ENCODE data around the gene GDPGP1. TPM values are rescaled to one million over a fixed set of nuclear protein-coding genes. Genes with fewer than 3 reads are reported as not detected.
A peak's percentile ranks its signal among the peaks of the same experiment; 100 is the strongest.

The GDPGP1 gene
- total RNA-seq, 1 experiment from 2014 or later: 15.4 TPM

DNA sequence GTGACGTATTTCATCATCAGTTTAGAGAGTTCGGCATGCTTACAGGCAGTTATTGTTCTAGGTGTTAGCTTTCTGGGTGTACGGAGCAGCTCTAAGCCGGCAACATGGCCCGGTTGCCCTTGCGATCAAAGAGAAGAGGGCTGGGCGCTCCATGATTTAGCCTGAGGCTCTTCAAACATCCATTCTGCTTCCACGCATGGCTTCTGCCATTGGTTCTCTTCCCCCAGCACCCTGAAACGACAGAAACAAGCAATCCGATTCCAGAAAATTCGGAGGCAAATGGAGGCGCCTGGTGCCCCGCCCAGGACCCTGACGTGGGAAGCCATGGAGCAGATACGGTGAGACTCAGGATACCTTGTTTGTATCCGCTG, 32.0 kb downstream of the GDPGP1 start:
- ChIA-PET CTCF (no interaction called here), RAD21 (ENCODE audit: low non-redundant PET in 1 of 2, low total read pairs in 2 of 2, uncharacterized antibody in 2 of 2, unreplicated experiment in 2 of 2) (no interaction called here), POLR2A (interaction anchor here (0.7 kb wide), 2 partner anchors 14 to 561 kb away, joined by 4 read pairs; no protein-coding TSS in a partner anchor)
- H3K4me3 ChIP-seq (replicated peaks in 1 of 2; ENCODE audit: low read depth in 1 of 2, low read length in 2 of 2): peak overlapping the region; percentile 74 to 96
- no peaks in the 10 kb centered on the region for H3K9me2 ChIP-seq (ENCODE audit: insufficient read depth)
- DNase-seq (ENCODE audit: low read depth, low spot score) (peak; percentile 16), ATAC-seq (peak; percentile 47)
- H3K27ac ChIP-seq (ENCODE audit: low read depth, low read length): peak overlapping the region; percentile 78
- no peaks in the 10 kb centered on the region for H3K27me3 ChIP-seq (ENCODE audit: insufficient read depth, low read length)
- H4K20me1 ChIP-seq (ENCODE audit: insufficient read depth): no peaks in the 10 kb centered on the region
- peaks cover 14 to 28% of the 10 kb centered on the region in 2 experiments for H3K36me3 ChIP-seq (ENCODE audit: control insufficient read depth in 1 of 2, insufficient read depth in 2 of 2, low read length in 2 of 2)
- TF ChIP-seq, protein P1, sequence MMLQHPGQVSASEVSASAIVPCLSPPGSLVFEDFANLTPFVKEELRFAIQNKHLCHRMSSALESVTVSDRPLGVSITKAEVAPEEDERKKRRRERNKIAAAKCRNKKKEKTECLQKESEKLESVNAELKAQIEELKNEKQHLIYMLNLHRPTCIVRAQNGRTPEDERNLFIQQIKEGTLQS (IDR thresholded peaks at IDR 0.05): no peak
- TF ChIP-seq POLR2AphosphoS5 (IDR thresholded peaks at IDR 0.05; ENCODE audit: low read depth, low read length): no peak
- no peak for TF ChIP-seq CBX3 (IDR thresholded peaks at IDR 0.05; ENCODE audit: low read depth)
- TF ChIP-seq EGR1 (IDR thresholded peaks at IDR 0.05; ENCODE audit: low read depth): no peak
- TF ChIP-seq SIN3A (IDR thresholded peaks at IDR 0.05; ENCODE audit: low read depth): no peak; the same call in 1 of the 2 replicates
- TF ChIP-seq EZH2phosphoT487 (IDR thresholded peaks at IDR 0.05; ENCODE audit: borderline replicate concordance): no peak
- TF ChIP-seq YY1 (IDR thresholded peaks at IDR 0.05; ENCODE audit: extremely low read depth, insufficient replicate concordance, low read depth, low read length): no peak
- TF ChIP-seq, protein P2, sequence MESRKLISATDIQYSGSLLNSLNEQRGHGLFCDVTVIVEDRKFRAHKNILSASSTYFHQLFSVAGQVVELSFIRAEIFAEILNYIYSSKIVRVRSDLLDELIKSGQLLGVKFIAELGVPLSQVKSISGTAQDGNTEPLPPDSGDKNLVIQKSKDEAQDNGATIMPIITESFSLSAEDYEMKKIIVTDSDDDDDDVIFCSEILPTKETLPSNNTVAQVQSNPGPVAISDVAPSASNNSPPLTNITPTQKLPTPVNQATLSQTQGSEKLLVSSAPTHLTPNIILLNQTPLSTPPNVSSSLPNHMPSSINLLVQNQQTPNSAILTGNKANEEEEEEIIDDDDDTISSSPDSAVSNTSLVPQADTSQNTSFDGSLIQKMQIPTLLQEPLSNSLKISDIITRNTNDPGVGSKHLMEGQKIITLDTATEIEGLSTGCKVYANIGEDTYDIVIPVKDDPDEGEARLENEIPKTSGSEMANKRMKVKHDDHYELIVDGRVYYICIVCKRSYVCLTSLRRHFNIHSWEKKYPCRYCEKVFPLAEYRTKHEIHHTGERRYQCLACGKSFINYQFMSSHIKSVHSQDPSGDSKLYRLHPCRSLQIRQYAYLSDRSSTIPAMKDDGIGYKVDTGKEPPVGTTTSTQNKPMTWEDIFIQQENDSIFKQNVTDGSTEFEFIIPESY (IDR thresholded peaks at IDR 0.05; ENCODE audit: extremely low read depth, insufficient replicate concordance, low read length): no peak
- no peak for TF ChIP-seq RAD21 (IDR thresholded peaks at IDR 0.05; ENCODE audit: low read depth)
- TF ChIP-seq EZH2 (IDR thresholded peaks at IDR 0.05): no peak
- no peak for TF ChIP-seq SP1 (IDR thresholded peaks at IDR 0.05; ENCODE audit: low read depth)
- TF ChIP-seq TCF7L2 (IDR thresholded peaks at IDR 0.05; ENCODE audit: borderline replicate concordance, extremely low read depth, insufficient read depth, insufficient read length): no peak
- TF ChIP-seq CEBPB (IDR thresholded peaks at IDR 0.05; ENCODE audit: low read depth): no peak
- TF ChIP-seq, protein P3, sequence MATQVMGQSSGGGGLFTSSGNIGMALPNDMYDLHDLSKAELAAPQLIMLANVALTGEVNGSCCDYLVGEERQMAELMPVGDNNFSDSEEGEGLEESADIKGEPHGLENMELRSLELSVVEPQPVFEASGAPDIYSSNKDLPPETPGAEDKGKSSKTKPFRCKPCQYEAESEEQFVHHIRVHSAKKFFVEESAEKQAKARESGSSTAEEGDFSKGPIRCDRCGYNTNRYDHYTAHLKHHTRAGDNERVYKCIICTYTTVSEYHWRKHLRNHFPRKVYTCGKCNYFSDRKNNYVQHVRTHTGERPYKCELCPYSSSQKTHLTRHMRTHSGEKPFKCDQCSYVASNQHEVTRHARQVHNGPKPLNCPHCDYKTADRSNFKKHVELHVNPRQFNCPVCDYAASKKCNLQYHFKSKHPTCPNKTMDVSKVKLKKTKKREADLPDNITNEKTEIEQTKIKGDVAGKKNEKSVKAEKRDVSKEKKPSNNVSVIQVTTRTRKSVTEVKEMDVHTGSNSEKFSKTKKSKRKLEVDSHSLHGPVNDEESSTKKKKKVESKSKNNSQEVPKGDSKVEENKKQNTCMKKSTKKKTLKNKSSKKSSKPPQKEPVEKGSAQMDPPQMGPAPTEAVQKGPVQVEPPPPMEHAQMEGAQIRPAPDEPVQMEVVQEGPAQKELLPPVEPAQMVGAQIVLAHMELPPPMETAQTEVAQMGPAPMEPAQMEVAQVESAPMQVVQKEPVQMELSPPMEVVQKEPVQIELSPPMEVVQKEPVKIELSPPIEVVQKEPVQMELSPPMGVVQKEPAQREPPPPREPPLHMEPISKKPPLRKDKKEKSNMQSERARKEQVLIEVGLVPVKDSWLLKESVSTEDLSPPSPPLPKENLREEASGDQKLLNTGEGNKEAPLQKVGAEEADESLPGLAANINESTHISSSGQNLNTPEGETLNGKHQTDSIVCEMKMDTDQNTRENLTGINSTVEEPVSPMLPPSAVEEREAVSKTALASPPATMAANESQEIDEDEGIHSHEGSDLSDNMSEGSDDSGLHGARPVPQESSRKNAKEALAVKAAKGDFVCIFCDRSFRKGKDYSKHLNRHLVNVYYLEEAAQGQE (IDR thresholded peaks at IDR 0.05; ENCODE audit: low read depth): no peak
- TF ChIP-seq, protein P4, sequence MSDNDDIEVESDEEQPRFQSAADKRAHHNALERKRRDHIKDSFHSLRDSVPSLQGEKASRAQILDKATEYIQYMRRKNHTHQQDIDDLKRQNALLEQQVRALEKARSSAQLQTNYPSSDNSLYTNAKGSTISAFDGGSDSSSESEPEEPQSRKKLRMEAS (IDR thresholded peaks at IDR 0.05): no peak; the same call in 1 of the 2 replicates
- no peak for TF ChIP-seq JUND (IDR thresholded peaks at IDR 0.05)
- TF ChIP-seq ZNF274 (IDR thresholded peaks at IDR 0.05; ENCODE audit: low read depth, low read length): no peak
- no peak for TF ChIP-seq FOSL1 (IDR thresholded peaks at IDR 0.05; ENCODE audit: low read depth)
- peak overlapping the region; percentile 94 for H3K4me2 ChIP-seq (ENCODE audit: low read length)
- BruUV-seq (replicated peaks): no TSS peak
- no peaks in the 10 kb centered on the region for H3K9me3 ChIP-seq (ENCODE audit: control insufficient read depth in 1 of 2, insufficient read depth in 1 of 2, low read depth in 1 of 2, low read length in 2 of 2)
- intact Hi-C loops (cut with micrococcal nuclease): no loop called here
- H3K4me1 ChIP-seq (ENCODE audit: control insufficient read depth in 1 of 2, insufficient read depth in 2 of 2, low read length in 2 of 2): peaks cover 16 to 45% of the 10 kb centered on the region in 2 experiments
- peaks cover 64% of the 10 kb centered on the region for H3K79me2 ChIP-seq (ENCODE audit: insufficient read depth, low read length)
- no peak overlapping the region for H2AFZ ChIP-seq (ENCODE audit: low read depth, low read length, poor library complexity, severe bottlenecking)
- H3K9ac ChIP-seq (ENCODE audit: low read length): peak overlapping the region; percentile 77

Data from HCT116 (cell line).